ENCODE results near the gene LAMTOR4. TPM values are rescaled to one million over a fixed set of nuclear protein-coding genes. Genes with fewer than 3 reads are reported as not detected.

LAMTOR4 gene
- total and polyA plus RNA-seq, 2 of the 13 experiments (the other 11 are each of a cell fraction or from before 2014, with no cell fraction given) = 115 to 118 TPM

- TF ChIP-seq NFE2L2 (IDR thresholded peaks at IDR 0.05; ENCODE audit: low read length) = no peak
- no peak for TF ChIP-seq CSRNP2 (CRISPR knock-in tag; conservative IDR thresholded peaks at IDR 0.05; ENCODE audit: low read depth)
- TF ChIP-seq GABPA (IDR thresholded peaks at IDR 0.05; ENCODE audit: low read depth, low read length) = peak; percentile 33; the same call in 1 of the 2 replicates
- peak; percentile 84 for TF ChIP-seq GABPA (CRISPR knock-in tag; IDR thresholded peaks at IDR 0.05; ENCODE audit: low read depth)
- no peak for TF ChIP-seq GPBP1L1 (CRISPR knock-in tag; IDR thresholded peaks at IDR 0.05)
- TF ChIP-seq MXI1 (IDR thresholded peaks at IDR 0.05; ENCODE audit: borderline replicate concordance, low read depth, low read length) = peak; percentile 87; the same call in 1 of the 3 replicates
These were observed at the start of gene LAMTOR4 (continued) for GRCh38 chr7:100148559-100149328.

- peak overlapping the region; percentile 85 for H3K4me2 ChIP-seq (ENCODE audit: low read depth, low read length)
- H4K20me1 ChIP-seq (ENCODE audit: insufficient read depth, low read length) = no peaks in the 10 kb centered on the region; the same call in 1 of the 2 replicates
- in situ Hi-C loops (cut with HindIII; ENCODE audit: extremely low pct_ligation_motif_present, low pct_unique_long_range_greater_than_20kb) (no loop called here), intact Hi-C loops (cut with micrococcal nuclease; ENCODE audit: unreplicated experiment) (no loop called here)
- CTCF ChIA-PET (ENCODE audit: low intra/inter-chr PET ratio, low total read pairs) = no interaction called here
- no peak overlapping the region for H2AFZ ChIP-seq (ENCODE audit: low read length)
- DNase-seq (ENCODE audit: low spot score) (no peak), FAIRE-seq (no peak), ATAC-seq (no peak)
- peak overlapping the region; percentile 92 for H3K9ac ChIP-seq (ENCODE audit: insufficient read depth, low read depth, low read length)
- peaks cover 22% of the 10 kb centered on the region for H3K4me1 ChIP-seq (ENCODE audit: insufficient read depth, low read length)
- BruUV-seq (replicated peaks) = no TSS peak
- peak overlapping the region; percentile 95 for H3K27ac ChIP-seq (ENCODE audit: extremely low read length, insufficient read depth, low read length)
- H3K36me3 ChIP-seq (replicated peaks in 1 of 2; ENCODE audit: control insufficient read depth in 1 of 2, insufficient read depth in 2 of 2, low read length in 2 of 2) = peaks cover 31 to 51% of the 10 kb centered on the region in 2 experiments
- peaks cover 23% of the 10 kb centered on the region for H3K79me2 ChIP-seq (ENCODE audit: insufficient read depth, low read length)
- no peaks in the 10 kb centered on the region for H3K27me3 ChIP-seq (ENCODE audit: control insufficient read depth in 1 of 2, insufficient read depth in 2 of 2, low read length in 2 of 2)
- 90% methylated on average over 12 of the region's 12 CpGs for WGBS (ENCODE audit: low lambda C conversion rate)
- H3K9me3 ChIP-seq (ENCODE audit: low read length) = no peaks in the 10 kb centered on the region
- H3K4me3 ChIP-seq (replicated peaks in 1 of 3; ENCODE audit: insufficient read depth in 1 of 3, low read depth in 2 of 3, low read length in 3 of 3) = peak overlapping the region; percentile 85 to 99 (median 86)
- no peak for TF ChIP-seq YEATS2 (CRISPR knock-in tag; IDR thresholded peaks at IDR 0.05; ENCODE audit: borderline replicate concordance)
- no peak for TF ChIP-seq IKZF5 (CRISPR knock-in tag; IDR thresholded peaks at IDR 0.05)
- no peak for TF ChIP-seq ZNF737 (CRISPR knock-in tag; IDR thresholded peaks at IDR 0.05; ENCODE audit: borderline replicate concordance)
- no peak for TF ChIP-seq TP53 (CRISPR knock-in tag; conservative IDR thresholded peaks at IDR 0.05)
- no peak for TF ChIP-seq MBD4 (IDR thresholded peaks at IDR 0.05; ENCODE audit: borderline replicate concordance, low read length)
- no peak for TF ChIP-seq SNRNP70 (IDR thresholded peaks at IDR 0.05; ENCODE audit: low read depth, low read length)
- no peak for TF ChIP-seq AHR (CRISPR knock-in tag; IDR thresholded peaks at IDR 0.05)
- no peak for TF ChIP-seq ISX (CRISPR knock-in tag; conservative IDR thresholded peaks at IDR 0.05)
- TF ChIP-seq ZNF350 (CRISPR knock-in tag; IDR thresholded peaks at IDR 0.05; ENCODE audit: borderline replicate concordance, low read depth) = no peak
- no peak for TF ChIP-seq HNRNPL (IDR thresholded peaks at IDR 0.05; ENCODE audit: low read depth, low read length)
- TF ChIP-seq JUN (CRISPR knock-in tag; IDR thresholded peaks at IDR 0.05) = no peak
- no peak for TF ChIP-seq MEF2D (CRISPR knock-in tag; IDR thresholded peaks at IDR 0.05)
- TF ChIP-seq REXO4 (CRISPR knock-in tag; IDR thresholded peaks at IDR 0.05; ENCODE audit: borderline replicate concordance) = no peak
- no peak for TF ChIP-seq MIER2 (CRISPR knock-in tag; IDR thresholded peaks at IDR 0.05)
- POLR2A ChIA-PET = interaction anchor here (0.6 to 3.5 kb wide), 2 partner anchors 21 to 64 kb away, joined by 4 to 21 read pairs; partner anchors contain the start of gene CNPY4
These were observed 49.3 kb upstream of the LAMTOR4 start for GRCh38 chr7:100099452-100099851.
